ENCODE results near the gene TRMT11. TPM values are rescaled to one million over a fixed set of nuclear protein-coding genes. Genes with fewer than 3 reads are reported as not detected.

The TRMT11 gene
- total and polyA plus RNA-seq, 9 of the 15 experiments (the other 6 are each of a cell fraction or from before 2014, with no cell fraction given), result 38.8 to 88.0 (median 59.8) TPM

GRCh38 chr6:125956506-125957390 lies 29.6 kb upstream of the TRMT11 start, which contains the start of gene HINT3 (continued):
- TF ChIP-seq GTF2E2 (tag; IDR thresholded peaks at IDR 0.05) (peak; percentile 97), BCL6 (CRISPR knock-in tag; IDR thresholded peaks at IDR 0.05) (no peak), BCOR (IDR thresholded peaks at IDR 0.05) (peak; percentile 48; the same call in 1 of the 2 replicates), JUNB (CRISPR knock-in tag; conservative IDR thresholded peaks at IDR 0.05) (no peak), ZNF408 (CRISPR knock-in tag; IDR thresholded peaks at IDR 0.05; ENCODE audit: low read depth) (no peak), ZBTB40 (IDR thresholded peaks at IDR 0.05) (no peak), ZBTB40 (CRISPR knock-in tag; IDR thresholded peaks at IDR 0.05) (no peak), ASH1L (IDR thresholded peaks at IDR 0.05; ENCODE audit: borderline replicate concordance, low read depth, partially characterized antibody) (no peak), CCAR2 (IDR thresholded peaks at IDR 0.05; ENCODE audit: low read depth, low read length) (no peak), BMI1 (IDR thresholded peaks at IDR 0.05; ENCODE audit: low read length) (no peak), ZFP91 (CRISPR knock-in tag; IDR thresholded peaks at IDR 0.05) (peak; percentile 59; the same call in 1 of the 2 replicates), ZNF274 (IDR thresholded peaks at IDR 0.05; ENCODE audit: borderline replicate concordance, low read depth, low read length) (no peak), ZNF586 (CRISPR knock-in tag; conservative IDR thresholded peaks at IDR 0.05) (no peak), SNIP1 (IDR thresholded peaks at IDR 0.05; ENCODE audit: low read depth) (no peak; the same call in 1 of the 2 replicates), CBX8 (IDR thresholded peaks at IDR 0.05; ENCODE audit: borderline replicate concordance, extremely low read depth, low read depth, low read length, poor library complexity, severe bottlenecking) (no peak), COPS2 (conservative IDR thresholded peaks at IDR 0.05) (no peak)

Data from K562 (cell line).